GM19023 (cell line): ENCODE data around the gene PLXDC2.
A peak's percentile ranks its signal among the peaks of the same experiment; 100 is the strongest.
"Not testable (repeated sequence)": the region's sequence is repeated elsewhere in the genome, so short reads cannot be mapped to it uniquely, and the experiment has no call there.

ENCODE experiments used
- ATAC-seq: cut with Tn5 transposase; IDR thresholded peaks from one replicate; pipeline ENCODE4 v1.9.1; 2021; ENCODE audit warnings: mild to moderate bottlenecking, moderate library complexity; ENCODE audit not compliant: unreplicated experiment

PLXDC2 gene

DNA sequence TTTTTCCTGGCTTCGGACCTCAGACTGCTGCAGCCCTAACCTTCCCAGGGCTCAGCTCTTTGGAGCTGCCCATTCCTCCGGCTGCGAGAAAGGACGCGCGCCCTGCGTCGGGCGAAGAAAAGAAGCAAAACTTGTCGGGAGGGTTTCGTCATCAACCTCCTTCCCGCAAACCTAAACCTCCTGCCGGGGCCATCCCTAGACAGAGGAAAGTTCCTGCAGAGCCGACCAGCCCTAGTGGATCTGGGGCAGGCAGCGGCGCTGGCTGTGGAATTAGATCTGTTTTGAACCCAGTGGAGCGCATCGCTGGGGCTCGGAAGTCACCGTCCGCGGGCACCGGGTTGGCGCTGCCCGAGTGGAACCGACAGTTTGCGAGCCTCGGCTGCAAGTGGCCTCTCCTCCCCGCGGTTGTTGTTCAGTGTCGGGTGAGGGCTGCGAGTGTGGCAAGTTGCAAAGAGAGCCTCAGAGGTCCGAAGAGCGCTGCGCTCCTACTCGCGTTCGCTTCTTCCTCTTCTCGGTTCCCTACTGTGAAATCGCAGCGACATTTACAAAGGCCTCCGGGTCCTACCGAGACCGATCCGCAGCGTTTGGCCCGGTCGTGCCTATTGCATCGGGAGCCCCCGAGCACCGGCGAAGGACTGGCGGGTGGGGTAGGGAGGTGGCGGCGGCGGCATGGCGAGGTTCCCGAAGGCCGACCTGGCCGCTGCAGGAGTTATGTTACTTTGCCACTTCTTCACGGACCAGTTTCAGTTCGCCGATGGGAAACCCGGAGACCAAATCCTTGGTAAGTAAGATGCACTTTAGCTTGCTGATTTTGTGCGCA is at the start of gene PLXDC2:
TSS of gene PLXDC2 (plus strand) at position 22 of the 820 bp plus-strand sequence.
- ATAC-seq = peak; percentile 54

DNA sequence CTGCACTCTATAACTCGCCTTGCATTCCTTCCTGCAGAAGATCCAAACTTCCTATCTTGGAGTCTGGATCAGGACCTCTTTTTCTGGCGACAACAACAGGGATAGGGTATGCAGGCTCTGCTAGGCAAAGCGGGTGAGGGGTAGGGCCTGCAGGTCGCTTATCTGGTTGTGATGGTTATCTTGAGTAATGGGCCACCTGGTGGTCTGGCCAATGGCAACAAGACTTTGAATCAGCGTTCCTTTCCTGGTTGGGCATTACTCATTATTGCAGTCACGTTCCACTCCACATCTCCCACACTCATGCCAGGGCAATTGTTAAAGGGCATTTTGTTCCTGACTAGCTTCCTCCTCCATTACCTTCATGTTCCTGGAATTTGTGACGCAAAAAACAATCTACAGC is 48.4 kb upstream of the PLXDC2 start:
- no peak for ATAC-seq

DNA sequence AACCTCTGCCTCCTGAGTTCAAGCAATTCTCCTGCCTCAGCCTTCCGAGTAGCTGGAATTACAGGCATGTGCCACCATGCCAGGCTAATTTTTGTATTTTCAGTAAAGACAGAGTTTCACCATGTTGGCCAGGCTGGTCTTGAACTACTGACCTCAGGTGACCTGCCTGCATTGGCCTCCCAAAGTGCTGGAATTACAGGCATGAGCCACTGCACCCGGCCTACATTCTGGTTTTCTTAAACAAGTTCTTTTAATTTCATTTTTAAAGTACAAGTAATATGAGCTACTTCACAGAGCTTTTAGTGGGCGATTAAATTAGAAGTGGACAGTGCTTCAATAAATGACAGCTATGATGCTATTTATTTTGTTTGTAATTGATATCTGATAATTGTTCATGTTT is 46.4 kb upstream of the PLXDC2 start:
- ATAC-seq = not testable (repeated sequence)

DNA sequence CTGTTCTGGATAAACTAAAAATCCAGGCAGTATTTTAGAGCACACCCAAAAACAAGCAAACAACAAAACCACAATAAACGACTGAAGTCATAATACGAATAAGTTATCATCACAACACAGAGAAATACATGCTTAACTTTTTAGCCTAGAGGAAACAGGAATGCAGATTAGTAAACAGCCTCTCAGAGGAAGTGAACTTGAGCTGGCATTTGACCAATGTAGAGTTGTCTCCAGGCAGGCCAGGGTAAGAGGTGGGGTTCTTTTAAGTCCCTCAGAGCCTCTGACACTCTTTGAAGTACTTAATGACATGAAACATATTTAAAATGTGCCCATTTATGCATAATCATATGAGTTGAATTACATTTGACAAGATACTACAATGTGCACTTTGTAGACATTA is 43.3 kb upstream of the PLXDC2 start:
- no peak for ATAC-seq

DNA sequence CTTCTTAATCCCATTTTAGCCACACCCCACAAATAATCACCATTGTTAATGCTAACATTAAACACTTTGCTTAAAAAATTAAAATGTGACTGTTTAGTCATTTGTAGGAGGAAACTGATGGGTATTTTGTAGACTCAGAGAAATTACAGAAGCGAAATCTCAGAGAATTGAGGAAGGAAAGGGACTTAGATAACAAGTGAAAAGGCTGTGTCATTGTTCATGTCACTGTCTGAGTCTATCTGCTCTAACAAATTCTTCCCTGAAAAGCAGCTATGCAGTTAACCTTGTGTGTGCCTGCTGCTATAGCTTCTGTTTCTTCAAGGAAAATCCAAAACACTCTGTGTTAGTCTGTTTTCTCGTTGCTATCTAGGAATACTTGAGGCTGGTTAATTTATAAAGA is 40.9 kb upstream of the PLXDC2 start:
- ATAC-seq = no peak

DNA sequence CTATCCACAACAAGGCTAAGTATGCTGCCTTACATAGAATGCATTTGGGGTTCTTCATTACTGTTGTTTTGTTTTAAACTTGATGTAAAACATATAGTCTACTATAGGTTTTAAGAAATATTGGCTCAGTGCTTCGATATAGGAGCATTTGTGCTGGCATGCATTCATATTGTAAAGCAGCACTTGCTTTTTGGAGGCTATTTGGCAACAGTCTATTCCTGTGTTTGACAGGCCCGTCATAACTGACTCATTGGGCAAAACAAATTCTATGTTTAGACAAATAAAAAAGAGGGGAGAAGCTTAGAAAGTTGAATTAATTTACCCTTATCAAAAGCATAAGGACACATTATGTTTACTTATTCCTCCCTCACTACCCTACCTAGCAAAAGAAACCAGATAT is 38.4 kb upstream of the PLXDC2 start:
- ATAC-seq = no peak

DNA sequence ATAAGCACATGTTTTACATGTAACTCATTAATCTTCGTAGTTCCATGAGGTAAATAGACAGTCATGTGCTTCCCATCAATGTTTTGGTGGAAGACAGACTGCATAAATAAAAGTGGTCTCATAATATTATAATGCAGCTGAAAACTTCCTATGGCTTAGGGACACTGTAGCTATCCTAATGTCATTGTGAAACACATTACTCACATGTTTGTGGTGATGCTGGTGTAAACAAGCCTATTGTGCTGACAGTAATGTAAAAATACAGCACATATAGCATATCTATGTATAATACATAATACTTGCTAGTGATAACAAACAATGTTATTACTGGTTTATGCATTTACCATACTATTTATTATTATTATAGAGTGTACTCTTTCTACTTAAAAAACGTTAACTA is 37.2 kb upstream of the PLXDC2 start:
- ATAC-seq = no peak

DNA sequence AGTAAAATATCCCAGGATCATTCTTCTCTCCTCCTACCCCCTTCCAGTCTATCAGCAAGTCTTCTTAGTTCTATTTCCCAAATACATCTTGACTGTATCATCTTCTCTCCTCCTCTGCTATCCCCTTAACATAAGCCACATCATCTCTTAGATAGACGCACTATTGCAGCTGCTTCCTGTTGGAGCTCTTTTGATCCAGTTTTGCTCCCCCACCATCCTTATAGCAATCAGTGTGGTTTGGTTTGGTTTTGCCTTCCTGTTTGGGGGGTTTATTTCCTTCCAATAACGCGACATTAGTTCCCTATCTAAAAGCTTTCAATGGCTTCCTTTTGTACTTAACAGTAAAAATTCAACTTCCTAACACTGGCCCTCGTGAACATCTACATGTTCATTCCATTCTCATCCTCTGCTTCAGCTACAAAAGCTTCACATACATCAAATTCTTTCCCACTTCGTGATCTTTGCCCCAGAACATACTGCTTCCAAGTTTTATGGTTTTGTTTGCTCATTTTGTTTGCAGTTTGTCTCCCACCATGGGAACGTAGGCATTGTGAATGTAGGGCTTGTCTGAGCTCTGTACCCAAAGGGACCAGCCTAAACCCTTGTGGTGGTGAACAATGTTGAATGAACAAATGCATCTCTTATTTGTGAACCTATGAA is 33.7 kb upstream of the PLXDC2 start:
- ATAC-seq = no peak

DNA sequence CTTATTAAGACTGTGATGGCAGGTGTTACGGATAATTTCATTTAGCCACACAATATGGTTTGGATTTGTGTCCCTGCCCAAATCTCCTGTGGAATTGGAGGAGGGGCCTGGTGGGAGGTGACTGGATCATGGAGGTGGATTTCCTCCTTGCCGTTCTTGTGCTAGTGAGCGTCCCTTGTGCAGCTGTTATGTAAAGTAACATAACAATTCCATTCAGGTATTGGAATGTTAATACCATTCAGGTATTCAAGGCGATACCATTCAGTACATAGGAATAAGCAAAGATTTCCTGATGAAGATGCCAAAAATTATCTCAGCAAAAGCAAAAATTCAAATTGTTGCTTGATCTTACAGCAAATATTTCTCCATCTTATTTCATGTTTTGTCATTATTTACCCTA is 32.5 kb upstream of the PLXDC2 start:
- ATAC-seq = no peak

DNA sequence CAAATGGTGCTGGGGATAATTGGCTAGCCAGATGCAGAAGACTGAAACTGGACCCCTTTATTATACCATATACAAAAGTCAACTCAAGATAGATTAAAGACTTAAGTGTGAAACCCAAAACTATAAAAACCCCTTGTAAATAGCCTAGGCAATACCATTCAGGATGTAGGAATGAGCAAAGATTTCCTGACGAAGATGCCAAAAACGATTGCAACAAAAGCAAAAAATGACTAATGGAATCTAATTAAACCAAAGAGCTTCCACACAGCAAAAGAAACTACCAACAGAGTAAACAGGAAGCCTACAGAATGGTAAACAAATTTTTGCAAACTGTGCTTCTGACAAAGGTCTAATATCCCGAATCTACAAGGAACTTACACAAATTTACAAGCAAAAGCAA is 30.9 kb upstream of the PLXDC2 start:
- ATAC-seq = no peak

DNA sequence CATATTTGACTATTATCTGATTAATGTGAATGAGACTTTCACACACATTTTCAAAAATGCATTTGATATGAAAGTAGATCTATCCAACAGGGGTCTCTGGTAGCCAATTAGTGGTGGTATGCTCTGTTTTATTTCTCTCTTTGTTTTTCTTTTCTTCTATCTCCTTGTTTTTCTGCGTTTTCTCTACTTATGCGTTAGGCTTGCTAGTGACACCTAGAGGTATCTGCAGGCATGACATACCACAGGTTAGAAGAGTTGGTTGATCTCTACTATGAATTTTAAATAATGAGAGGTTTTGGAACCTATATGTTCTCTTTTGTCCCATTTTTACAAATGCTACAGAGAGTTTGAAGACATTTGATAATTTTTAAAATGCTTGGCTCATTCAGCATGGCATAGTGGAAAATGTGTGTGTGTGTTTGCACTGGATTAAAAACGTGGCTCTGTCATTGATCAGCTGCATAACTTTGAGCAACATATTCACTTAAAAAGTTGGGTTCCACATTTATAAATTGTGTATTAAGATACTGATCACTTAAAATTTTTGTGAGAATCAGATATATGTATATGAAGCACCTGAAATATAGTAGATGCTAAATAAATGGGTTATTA is 28.1 kb upstream of the PLXDC2 start:
- no peak for ATAC-seq

DNA sequence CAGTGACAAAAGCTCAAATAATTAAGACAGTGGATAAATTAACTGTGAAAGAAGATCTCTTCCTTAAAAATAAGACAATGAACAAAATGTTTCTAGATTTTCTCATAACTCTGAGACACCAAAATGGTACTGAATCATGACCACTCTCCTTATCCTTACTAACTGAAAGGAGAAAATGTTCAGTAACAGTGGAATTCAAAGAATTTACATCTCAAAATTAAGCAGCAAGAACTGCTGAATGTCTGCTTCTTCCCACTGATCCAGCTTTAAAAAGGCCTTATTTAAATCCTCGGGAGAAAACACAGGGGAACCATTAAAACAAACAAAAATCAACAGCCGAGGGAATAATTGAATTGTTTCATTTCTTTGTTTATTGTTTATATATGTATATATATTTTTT is 27.3 kb upstream of the PLXDC2 start:
- ATAC-seq = no peak

DNA sequence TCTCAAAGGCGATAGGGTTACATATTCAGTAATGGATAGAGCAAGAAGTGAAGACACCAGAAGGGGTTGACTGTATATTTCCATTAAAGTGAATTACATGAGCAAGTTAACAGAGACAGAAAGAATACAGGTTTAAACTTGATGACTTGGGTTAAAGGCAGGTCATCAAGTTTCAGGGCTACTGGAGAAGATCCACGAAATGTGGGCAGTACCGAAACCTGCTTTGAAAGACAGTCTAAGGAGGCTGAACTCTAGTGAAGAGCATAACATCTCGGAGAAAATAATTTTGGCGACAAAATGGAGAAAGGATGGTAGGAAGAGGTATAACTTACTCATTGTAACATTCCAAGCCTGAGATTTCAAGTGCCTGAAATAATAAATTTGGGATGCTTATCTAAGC is 26.6 kb upstream of the PLXDC2 start:
- ATAC-seq = no peak

DNA sequence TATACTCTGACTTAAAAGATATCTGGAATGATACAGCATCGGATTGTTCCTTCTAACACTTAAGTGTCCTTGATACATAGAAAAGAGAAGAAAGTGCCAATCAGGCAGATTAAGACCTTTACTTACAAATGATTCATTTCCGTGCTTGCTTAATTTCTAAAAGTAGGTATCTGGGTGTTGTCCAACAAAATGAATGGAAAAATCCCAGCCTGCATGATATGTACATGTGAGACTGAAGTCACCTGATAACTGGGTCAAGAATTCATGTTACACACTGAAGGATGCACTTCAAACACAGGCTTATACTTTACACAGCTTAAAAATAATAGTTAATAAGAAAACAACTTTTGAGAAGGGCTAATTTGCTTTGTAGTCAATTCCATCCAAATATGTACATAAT is 25.2 kb upstream of the PLXDC2 start:
- ATAC-seq = no peak

DNA sequence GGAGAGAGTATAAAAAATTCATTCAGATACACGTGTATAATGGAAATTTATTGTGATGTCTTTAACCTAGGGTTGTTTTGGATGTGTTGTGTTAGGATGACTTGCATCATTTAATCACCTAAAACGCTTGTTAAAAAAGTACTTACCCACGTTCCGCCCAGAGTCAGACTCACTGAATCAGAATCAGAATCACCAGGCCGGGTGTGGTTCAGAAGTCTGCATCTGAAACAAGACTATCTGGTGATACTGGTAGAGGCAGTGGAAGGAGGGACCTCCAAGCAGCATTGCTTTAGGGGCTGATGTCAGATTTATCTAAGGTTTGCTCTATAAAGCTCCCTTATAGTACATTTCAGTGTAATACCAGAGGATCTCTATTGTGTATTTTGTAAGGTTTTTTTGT is 20.5 kb upstream of the PLXDC2 start:
- ATAC-seq = no peak

DNA sequence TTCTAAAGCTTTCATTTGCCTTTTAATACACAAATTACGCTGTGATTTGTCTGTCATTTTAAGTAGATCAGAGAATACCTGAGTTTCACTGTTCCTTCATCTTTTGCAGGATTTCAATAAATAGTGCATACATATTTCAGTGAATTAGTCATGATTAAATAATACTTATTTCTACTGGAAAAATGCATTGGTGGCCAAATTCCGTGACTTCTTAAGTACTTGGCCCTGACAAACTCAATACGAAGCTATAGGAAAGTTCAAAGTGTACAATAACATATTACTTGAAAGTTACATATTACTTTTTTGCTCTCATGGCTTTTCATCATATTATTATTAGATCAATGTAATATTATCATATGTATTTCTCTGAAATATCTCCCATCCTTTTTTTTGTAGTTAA is 16.1 kb upstream of the PLXDC2 start:
- no peak for ATAC-seq

DNA sequence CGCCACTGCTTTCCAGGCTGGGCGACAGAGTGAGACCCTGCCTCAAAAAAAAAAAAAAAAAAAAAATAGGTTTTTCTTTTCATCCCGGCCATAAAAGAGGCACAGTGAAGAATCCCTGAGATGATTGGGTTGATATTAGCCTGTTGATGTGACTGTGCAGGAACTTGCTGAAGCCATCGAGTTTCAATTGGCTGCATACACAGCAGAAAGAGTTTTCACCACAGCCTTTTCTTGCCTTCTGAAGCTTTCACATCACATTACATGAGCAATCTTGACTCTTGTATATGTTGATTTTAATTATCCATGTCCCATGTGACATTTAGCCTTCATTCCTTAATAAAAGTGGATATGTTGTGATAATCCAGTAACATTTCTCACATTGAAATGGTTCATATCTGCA is 14.9 kb upstream of the PLXDC2 start:
- ATAC-seq = no peak

DNA sequence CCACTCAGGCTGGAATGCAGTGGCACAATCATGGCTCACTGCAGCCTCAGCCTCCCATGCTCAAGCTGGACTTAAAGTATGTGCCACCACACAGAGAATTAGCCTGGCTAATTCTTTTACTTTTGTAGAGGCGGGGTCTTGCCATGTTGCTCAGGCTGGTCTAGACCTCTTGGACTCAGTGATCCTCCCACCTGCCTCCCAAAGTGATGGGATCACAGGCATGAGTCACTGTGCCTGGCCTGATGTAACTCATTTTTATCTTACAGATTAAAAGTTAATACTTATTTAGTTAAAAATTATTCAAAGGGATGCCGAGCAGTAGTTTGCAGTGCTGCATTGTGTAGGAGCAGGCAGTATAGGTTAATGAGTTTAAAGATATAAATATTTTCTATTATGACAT is 12.6 kb upstream of the PLXDC2 start:
- ATAC-seq = no peak

DNA sequence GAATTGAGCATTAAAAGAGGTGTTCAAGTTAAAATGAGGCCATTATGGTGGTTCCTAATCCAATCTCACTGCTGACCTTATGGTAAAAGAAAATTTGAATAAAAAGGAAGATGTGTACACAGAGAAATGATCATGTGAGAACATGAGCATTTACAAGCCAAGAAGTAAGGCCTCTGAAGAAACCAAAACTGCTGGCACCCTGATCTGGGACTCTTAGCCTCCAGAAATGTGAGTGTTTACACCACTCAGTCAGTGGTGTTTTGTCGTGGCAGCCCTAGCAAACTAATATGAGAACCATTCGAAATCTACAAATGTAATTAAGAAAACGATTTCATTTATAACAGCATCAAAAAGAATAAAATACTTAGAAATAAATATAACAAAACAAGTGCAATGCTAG is 6.8 kb upstream of the PLXDC2 start:
- no peak for ATAC-seq

DNA sequence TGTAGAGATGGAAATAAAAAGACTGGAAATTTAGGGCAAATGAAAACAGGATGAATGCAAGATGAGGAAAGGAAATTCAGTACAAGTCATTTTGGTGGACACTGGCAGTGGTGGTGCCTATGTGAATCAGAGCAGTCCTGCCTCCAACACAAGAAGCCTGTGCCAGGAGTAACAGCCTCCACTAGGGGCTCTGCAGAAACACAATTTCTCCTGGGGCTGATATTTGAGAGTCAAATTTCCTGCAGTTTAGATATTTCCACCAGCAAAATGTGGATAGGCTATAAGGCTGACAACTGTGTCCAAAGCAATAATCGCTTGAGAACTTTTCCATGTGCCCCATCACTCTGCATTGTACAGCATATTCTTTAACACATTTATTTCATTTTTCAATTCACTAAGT is 4.7 kb upstream of the PLXDC2 start:
- ATAC-seq = no peak

DNA sequence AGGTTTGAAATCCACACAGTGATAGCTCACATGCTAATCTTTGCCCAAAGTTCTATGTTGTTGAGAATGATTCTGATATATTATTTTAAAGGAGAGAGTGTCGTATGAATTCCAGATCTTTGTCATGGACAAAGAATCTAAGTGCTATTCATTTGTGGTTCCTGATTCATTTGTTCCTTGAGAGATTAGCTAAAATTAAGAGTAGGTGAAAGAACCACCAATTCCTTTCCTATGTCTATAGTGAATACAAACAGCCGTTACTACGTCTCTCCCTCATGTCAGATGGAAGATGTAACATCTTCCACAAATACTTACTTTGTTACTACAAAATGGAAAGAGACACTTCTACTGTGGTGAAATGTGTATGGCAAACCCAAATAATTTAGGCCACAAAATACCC is 3.3 kb upstream of the PLXDC2 start:
- no peak for ATAC-seq

DNA sequence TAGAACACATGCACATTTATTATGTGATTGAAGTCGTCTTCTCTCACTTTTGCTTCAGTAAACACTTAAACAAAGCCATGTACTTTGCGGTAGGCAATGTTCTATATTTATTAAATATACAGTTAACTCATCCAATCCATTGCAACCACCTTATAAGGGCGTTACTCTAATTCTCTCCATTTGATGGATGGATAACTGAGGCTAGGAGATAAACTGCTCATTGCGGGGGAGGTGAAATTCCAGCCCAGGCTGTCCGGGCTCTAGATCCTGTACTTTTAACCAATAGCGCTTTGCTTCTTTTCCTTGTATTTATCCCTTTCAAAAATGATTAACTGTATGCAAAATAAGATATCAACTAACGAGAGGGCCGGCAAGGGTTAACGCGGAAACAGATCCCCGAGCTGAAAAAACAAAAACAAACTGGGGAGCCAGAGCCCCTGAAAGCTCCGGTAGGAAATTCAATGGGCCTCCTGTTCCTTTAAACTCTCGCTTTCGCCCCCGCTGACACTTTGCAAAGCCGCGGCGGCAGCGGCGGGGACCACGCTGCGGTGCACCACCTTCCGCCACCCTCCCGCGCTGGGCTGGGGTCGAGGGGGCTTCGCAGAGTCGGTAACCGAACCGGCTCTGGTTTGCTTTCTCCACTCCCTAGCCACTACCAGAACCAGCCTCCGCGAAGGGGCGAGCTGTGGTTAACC is 1.0 kb upstream of the PLXDC2 start:
- ATAC-seq = no peak
